Body of pancreas (tissue), 4 donors: ENCODE results near the gene DMD.

ENCODE experiments used
- CTCF ChIP-seq, 7 experiments: fragments of 450-650 bp in 4 of 7; fragments of 200-600 bp in 3 of 7; sonication (generic) in 3 of 7; IDR thresholded peaks; one replicate each; pipeline ENCODE4 v1.5.1; 2016 to 2019; ENCODE audit warnings: antibody characterized with exemption in 7 of 7
- POLR2A ChIP-seq, 3 donors: fragments of 450-650 bp; IDR thresholded peaks; one replicate each; pipeline ENCODE4 v1.6.1; 2016; ENCODE audit warnings: antibody characterized with exemption in 3 of 3, mild to moderate bottlenecking in 2 of 3

- TF ChIP-seq CTCF (IDR thresholded peaks at IDR 0.05) (no peak), POLR2A (IDR thresholded peaks at IDR 0.05) (no peak)
These were observed 930.4 kb downstream of the DMD start for GRCh38 chrX:32280921-32281320.
